HuH-7 (cell line): ENCODE measurements around the gene FAF1.

Experiments used
- DNase-seq: peaks from one replicate; pipeline ENCODE4 v3.0.0; 2011; ENCODE audit warnings: low spot score

FAF1 gene

DNA sequence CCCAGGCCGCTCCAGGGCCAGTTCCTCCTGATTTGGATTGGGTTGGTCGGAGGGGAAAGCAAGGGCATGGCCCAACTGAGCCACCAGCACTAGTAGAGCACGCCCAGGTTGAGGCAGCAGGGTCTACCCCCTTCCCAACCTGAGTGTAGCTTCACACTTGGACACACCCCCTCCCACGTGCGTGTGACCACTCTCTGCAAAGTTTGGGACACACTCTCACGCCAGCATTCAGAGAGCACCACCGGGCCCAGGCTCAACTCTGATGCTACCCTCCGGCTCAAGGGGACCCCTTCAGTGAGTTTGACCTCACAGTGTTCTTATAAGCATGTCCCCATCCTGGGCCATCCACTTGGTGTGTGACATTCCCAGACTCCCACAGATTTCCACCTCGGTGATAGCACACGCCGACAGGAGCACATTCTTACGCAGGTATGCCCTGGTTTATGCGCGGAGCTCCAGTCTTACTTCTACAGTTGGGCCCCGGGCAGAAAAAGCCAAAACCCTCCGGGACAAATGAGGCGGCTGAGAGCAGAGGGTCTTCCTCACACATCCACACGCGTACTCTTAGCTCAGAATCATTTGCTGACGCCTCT lies 533.9 kb downstream of the FAF1 start:
- no peak for DNase-seq

GRCh38 chr1:50425376-50426107 lies 534.5 kb downstream of the FAF1 start:
- no peak for DNase-seq

DNA sequence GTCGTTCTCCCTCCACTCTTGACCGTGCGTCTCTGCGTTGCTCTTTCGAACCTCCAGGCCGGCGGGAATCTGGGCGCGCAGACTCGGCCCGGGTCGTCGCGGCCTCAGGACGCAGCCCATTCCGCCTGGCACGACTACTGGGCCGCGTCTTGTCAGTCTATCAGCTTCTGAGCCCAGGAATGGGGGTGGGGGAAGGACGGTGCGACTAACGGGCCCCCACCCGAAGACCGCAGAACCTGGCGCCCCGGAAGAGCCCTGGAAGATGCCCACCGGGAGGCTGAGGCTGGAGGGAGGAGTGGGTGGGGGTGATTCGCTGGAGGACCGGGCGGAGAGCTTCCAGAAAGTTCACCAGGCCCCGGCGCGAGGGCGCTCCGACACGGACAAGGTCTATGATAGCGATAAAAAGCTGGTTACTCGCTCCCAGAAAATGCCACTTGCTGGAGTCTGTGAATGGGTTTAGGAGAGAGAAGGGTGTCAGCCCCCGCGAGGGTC lies 535.1 kb downstream of the FAF1 start:
- DNase-seq: no peak

- no peak for DNase-seq
Observed at GRCh38 chr1:50424045-50424883, 535.8 kb downstream of the FAF1 start.

GRCh38 chr1:50423670-50424000 lies 536.4 kb downstream of the FAF1 start:
- DNase-seq: no peak

DNA sequence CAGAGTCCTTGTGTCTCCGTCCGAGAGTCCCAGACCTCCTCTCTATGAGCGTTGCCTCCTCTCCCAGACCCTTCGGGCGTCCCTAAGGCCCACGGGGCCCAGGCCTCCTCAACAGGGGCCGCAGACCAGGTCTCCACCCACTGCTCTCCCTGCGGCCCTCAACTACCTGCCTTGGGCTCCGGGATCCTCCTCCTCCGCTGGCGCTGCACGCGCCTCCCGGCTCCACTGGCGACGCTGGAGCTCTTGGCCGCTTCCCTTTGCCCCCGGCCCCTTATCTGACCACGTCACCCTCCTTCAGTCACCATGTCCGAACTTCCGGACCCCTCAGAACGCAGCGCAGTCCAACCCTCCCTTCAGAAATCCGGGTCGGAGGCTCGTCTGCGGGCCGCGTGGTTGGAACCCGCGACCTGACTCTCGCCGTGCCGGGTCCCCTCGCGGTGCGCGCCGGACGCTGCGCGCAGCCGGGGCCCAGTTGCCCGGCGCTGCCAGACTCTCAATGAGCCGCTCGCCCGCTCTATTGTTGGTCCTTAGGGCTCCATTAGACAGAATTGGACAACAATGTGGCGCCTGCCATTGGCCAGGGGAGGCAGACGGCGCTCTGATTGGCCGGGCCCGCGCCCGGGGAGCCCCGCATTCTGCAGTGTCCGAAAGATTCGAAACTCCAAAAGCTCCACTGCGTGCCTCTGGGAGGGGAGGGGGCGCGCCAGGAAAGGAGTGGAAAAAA lies 537.0 kb downstream of the FAF1 start, which contains the start of gene DMRTA2:
TSS of gene DMRTA2 (minus strand) at position 498 of the 724 bp plus-strand sequence. CDS start 1,907 bp downstream, outside the sequence.
- DNase-seq: no peak

DNA sequence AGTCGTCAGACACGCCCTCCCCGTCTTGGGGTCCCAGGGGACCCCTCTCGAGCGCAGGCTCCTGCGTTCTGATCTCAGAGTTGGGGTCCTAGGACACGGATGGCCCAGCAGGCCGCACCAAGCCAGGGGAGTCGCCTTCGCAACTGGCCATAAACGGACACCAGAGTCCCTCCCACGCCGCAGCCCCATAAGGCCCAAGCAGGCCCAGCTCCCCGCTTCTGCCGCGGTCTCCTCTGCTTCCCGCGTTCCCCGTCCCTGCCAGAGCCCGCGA lies 537.5 kb downstream of the FAF1 start:
- DNase-seq: no peak

GRCh38 chr1:50421768-50422674 lies 538.0 kb downstream of the FAF1 start:
- no peak for DNase-seq

GRCh38 chr1:50421366-50421748 lies 538.7 kb downstream of the FAF1 start:
- no peak for DNase-seq

DNA sequence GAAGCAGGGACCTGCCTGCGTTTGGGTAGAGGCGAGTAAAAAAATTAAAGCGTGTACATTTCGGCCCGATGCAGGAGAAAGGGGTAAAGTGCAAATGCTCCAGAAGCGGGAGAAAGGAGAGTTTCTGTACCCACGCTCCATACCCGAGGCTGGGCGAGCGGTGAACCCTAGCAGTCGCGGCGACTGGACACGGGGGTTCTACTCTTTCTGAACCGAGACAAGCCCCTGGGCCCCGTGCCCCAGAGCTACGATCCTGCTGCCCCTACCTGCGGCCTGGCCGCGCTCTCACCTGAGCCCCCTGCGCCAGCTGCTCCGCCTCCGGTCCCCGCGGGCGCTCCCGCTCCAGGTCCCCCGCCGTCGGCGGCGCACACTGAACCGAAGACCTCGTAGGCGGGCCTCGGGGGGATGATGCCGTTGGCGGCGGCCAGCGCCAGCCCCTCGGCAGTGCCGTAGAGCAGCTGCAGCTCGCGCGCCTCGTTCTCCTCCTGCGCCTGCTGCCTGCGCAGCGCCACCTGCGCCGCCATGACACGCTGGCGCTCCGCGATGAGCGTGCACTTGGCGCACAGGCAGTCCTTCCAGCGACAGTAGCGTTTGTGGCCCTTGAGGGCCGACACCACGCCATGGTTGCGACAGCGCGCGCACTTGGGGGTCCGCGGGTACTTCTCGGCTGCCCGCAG lies 539.2 kb downstream of the FAF1 start:
- no peak for DNase-seq

DNA sequence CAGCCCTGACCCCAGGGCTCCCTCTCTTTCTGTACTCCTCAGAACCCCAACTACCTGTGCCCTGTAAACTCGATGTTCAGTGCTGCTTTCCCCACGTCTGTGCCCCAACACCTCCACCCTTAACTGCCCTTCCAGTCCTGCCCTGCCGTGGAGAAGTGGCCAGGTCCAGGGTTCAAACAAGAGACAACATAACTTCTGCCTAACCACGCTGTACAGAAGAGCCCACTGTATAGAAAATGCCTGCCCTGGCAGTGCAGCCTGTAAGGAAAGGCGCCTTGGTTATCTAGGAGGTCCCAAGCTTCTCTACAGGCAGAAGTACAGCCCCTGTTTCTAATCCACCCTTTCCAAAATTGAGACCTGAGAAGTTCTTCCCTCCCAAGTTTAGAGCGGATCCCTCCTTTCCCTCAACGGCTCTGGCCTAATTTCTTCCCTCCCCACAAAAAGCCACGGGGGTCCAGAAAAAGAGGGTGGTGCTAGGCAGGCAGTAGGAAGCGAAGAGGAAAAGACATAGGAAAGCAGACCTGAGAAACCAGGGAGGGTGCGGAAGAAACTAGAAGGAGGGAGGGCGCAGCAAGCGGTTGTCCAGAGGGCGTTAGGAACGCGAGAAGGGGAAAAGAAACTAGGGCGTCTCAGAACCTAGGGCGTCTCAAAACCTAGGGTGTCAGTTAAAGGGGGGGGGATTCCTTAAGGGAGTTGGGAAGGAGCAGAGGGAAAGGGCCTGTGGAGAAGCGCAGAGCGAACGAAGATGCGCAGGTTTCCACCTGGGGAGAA lies 540.0 kb downstream of the FAF1 start:
- DNase-seq: no peak

DNA sequence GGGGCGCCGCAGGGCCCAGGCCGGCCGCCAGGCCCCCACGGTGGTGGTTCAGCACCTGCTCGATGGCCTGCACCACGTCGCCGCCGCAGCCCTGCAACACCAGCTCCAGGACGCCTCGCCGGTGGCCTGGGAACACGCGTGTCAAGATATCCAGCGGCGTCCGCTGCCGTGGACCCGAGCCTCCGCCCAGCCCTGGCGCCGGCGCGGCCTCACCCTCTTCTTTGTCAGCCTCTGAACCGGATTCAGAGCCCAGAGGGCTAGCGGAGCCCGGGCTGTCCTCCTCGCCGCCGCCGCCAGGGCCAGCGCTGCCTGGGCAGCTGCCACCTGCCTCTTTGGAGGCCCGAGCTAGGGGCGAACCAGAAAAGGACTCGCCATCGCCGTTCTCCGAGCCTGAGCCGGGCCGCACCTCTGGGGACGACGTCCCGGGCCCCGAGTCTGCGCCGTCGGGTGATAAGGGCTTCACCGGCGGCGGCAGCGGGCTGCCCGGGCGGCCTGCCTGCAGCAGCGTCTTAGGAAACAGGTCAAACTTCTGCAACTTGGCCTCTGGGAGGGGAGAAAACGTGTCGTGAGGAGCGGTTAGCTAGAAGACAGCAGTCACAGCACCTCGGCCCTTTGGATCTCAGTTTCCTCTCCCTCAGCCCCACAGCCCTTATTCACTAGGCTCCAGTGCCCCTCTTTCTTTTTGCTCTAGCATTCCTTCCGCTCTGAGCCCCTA lies 540.7 kb downstream of the FAF1 start:
- DNase-seq: no peak

DNA sequence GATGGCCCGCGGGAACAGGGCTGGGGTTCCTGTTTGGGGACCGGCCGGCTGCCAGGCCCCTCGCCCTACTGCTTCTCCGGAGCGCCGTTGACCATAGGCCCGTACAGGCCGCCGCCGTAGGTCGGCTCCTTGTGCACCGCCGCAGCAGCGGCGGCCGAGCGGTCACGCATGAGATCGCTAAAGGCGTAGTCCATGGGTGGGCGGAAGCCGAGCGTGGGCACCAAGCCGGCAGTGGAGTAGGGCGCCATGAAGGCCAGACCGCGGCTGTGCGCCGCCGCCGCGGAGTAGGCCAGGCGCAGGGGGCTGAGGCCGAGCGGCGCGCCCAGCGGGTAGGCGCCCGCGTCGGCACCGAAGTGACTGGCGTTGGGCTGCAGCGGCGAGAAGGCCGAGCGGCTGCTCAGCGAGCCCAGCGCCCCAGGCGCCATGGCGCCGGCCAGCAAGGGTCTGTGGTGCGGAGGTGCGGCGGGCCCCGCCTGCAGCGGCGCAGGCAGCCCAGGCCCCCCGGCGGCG lies 541.4 kb downstream of the FAF1 start:
- no peak for DNase-seq

DNA sequence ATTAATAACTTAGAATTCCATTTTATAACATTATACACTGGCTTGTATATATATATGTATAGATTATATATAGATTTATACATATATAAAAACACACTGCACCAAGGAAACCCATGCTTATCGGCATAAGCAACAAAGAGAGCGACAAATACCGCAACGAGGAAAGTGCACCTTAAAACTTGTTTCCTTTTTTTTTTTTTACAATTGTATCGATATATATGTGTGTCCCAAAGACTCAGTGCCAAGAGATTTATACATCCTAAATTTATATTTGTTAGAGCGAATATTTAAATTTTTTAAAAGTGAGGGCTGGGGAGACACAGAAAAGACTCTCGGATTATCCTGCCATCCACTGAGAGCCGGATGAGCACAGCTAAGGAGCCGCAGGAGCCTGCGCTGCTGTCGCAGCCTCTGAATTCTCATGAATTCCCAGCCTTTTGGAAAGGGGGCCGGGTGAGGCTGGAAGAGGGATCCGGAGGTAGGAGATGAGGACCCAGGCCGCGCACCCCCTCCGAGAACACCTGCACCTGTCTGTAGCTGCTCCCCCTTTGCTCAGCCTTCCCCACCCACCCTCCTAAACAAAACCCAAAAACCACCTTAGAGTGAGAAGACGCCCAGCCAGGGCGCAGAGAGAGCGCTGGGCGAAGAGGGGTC lies 542.0 kb downstream of the FAF1 start:
- DNase-seq: no peak

- no peak for DNase-seq
Observed at GRCh38 chr1:50417507-50417906, 542.6 kb downstream of the FAF1 start.

- no peak for DNase-seq
Observed at GRCh38 chr1:50416553-50417453, 543.3 kb downstream of the FAF1 start.

GRCh38 chr1:50416150-50416527 lies 543.9 kb downstream of the FAF1 start:
- DNase-seq: no peak
